Natural killer cell (primary cell): Measurements from ENCODE around the gene KPNB1. TPM values are rescaled to one million over a fixed set of nuclear protein-coding genes. Genes with fewer than 3 reads are reported as not detected.

Source experiments
- ATAC-seq, 3 donors: fragments of 150-1000 bp in 2 of 3; fragments of 200-7000 bp in 1 of 3; cut with Tn5 transposase; 1 replicate in 1 of 3; 2 replicates in 2 of 3; pipeline ENCODE4 v1.10.0; 2021; ENCODE audit warnings: mild to moderate bottlenecking in 2 of 3, moderate library complexity in 2 of 3
- DNase-seq, 2 donors: peaks; one replicate each; pipeline versions ENCODE4 v3.0.0 to v3.0.0-alpha.2; 2013 to 2021; ENCODE audit warnings: mixed read lengths in 1 of 2
- H3K27ac ChIP-seq: one replicate; pipeline ENCODE4 v1.5.1; 2013; ENCODE audit warnings: mild to moderate bottlenecking, low read length
- H3K27me3 ChIP-seq: one replicate; pipeline ENCODE4 v1.6.1; 2013; ENCODE audit warnings: low read length; ENCODE audit not compliant: control insufficient read depth, insufficient read depth
- H3K36me3 ChIP-seq: one replicate; pipeline ENCODE4 v1.6.1; 2013; ENCODE audit warnings: low read length; ENCODE audit not compliant: control insufficient read depth, insufficient read depth
- H3K4me1 ChIP-seq: one replicate; pipeline ENCODE4 v1.6.1; 2013; ENCODE audit warnings: low read length; ENCODE audit not compliant: control insufficient read depth, insufficient read depth
- H3K4me3 ChIP-seq: one replicate; pipeline ENCODE4 v1.5.1; 2013; ENCODE audit warnings: low read length
- H3K9me3 ChIP-seq: one replicate; pipeline ENCODE4 v1.6.1; 2013; ENCODE audit warnings: low read length; ENCODE audit not compliant: control insufficient read depth, insufficient read depth
- H3K27ac Mint-ChIP-seq, 2 donors: one replicate each; pipeline ENCODE4 v1.8.0; 2022; ENCODE audit warnings: mild to moderate bottlenecking in 2 of 2, mixed read lengths in 2 of 2, moderate library complexity in 1 of 2
- H3K27me3 Mint-ChIP-seq, 2 donors: one replicate each; pipeline ENCODE4 v1.8.0; 2022; ENCODE audit warnings: low read depth in 2 of 2, mixed read lengths in 2 of 2
- H3K36me3 Mint-ChIP-seq: one replicate; pipeline ENCODE4 v1.8.0; 2022; ENCODE audit warnings: mixed read lengths
- H3K4me1 Mint-ChIP-seq, 2 donors: one replicate each; pipeline ENCODE4 v1.8.0; 2022; ENCODE audit warnings: mixed read lengths in 2 of 2
- H3K4me3 Mint-ChIP-seq: one replicate; pipeline ENCODE4 v1.8.0; 2022; ENCODE audit warnings: mild to moderate bottlenecking, moderate library complexity, mixed read lengths
- H3K9me3 Mint-ChIP-seq, 2 donors: one replicate each; pipeline ENCODE4 v1.8.0; 2022; ENCODE audit warnings: mixed read lengths in 2 of 2
- WGBS: methylation state at CpG from one replicate; pipeline ENCODE4 v1.1.7; 2013; ENCODE audit warnings: missing lambda C conversion rate; ENCODE audit not compliant: insufficient coverage; 5-methylcytosine and 5-hydroxymethylcytosine counted together
- intact Hi-C: fragments of 100-400 bp; cut with micrococcal nuclease; formaldehyde crosslinking; loops from one replicate; pipeline ENCODE4 v1.14.2; 2022
- total RNA-seq, 4 donors: library from RNA; stranded (reverse); fragments of 120-200 nt in 1 of 4; gene quantifications; one replicate each; pipeline versions ENCODE4 v1.2.3 to v1.2.4, GENCODE V29; 2013 to 2022
- TF ChIP-seq, protein P1 (sequence below): fragments of 200-600 bp; IDR thresholded peaks from one replicate; pipeline ENCODE4 v1.8.0; 2022; ENCODE audit warnings: antibody characterized with exemption

The KPNB1 gene
- total RNA-seq, 3 donors from 2014 or later (not counting 1 experiment from before 2014, with no cell fraction given): 236 to 273 (median 259) TPM

GRCh38 chr17:47643116-47643515, 6.6 kb upstream of the KPNB1 start:
- no peak overlapping the region for H3K27ac Mint-ChIP-seq
- H3K27me3 Mint-ChIP-seq: no peaks in the 10 kb centered on the region
- intact Hi-C loops: no loop called here
- Histone ChIP-seq H3K4me1 (peaks cover under 1% of the 10 kb centered on the region), H3K27ac (no peak overlapping the region), H3K4me3 (no peak overlapping the region), H3K36me3 (no peaks in the 10 kb centered on the region), H3K9me3 (no peaks in the 10 kb centered on the region), H3K27me3 (no peaks in the 10 kb centered on the region)
- H3K4me1 Mint-ChIP-seq: peaks cover 0 to 3% of the 10 kb centered on the region in 2 donors
- TF ChIP-seq, protein P1, sequence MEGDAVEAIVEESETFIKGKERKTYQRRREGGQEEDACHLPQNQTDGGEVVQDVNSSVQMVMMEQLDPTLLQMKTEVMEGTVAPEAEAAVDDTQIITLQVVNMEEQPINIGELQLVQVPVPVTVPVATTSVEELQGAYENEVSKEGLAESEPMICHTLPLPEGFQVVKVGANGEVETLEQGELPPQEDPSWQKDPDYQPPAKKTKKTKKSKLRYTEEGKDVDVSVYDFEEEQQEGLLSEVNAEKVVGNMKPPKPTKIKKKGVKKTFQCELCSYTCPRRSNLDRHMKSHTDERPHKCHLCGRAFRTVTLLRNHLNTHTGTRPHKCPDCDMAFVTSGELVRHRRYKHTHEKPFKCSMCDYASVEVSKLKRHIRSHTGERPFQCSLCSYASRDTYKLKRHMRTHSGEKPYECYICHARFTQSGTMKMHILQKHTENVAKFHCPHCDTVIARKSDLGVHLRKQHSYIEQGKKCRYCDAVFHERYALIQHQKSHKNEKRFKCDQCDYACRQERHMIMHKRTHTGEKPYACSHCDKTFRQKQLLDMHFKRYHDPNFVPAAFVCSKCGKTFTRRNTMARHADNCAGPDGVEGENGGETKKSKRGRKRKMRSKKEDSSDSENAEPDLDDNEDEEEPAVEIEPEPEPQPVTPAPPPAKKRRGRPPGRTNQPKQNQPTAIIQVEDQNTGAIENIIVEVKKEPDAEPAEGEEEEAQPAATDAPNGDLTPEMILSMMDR: no peak
- H3K9me3 Mint-ChIP-seq: no peaks in the 10 kb centered on the region
- no peak overlapping the region for H3K4me3 Mint-ChIP-seq
- no peaks in the 10 kb centered on the region for H3K36me3 Mint-ChIP-seq
- WGBS: 96% methylated on average over 2 of the region's 2 CpGs
- ATAC-seq (no peak), DNase-seq (no peak)

DNA sequence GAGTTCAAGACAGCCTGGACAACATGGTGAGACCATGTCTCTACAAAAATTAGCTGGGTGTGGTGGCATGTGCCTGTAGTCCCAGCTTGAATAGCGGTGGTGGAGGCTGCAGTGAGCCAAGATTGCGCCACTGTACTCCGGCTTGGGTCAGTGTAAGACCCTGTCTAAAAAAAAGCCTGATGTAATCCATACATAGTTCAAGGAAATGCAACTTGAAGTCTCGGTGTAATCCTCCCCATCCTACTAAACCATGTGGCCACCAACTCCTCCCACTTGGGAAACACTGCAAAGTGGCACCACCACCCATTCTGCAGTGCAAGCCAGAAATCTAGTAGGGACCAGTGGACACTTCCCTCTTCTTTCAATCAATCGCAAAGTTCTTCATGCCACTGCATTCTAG, 5.4 kb upstream of the KPNB1 start:
- DNase-seq: no peak
- H3K36me3 ChIP-seq: no peaks in the 10 kb centered on the region
- no peaks in the 10 kb centered on the region for H3K27me3 ChIP-seq
- no peaks in the 10 kb centered on the region for H3K9me3 ChIP-seq
- ATAC-seq: no peak
- WGBS: 90% methylated on average over 5 of the region's 5 CpGs
- TF ChIP-seq, protein P1: no peak
- Mint-ChIP-seq H3K4me3 (no peak overlapping the region), H3K9me3 (no peaks in the 10 kb centered on the region), H3K27me3 (no peaks in the 10 kb centered on the region), H3K27ac (no peak overlapping the region), H3K4me1 (peaks cover 9 to 14% of the 10 kb centered on the region in 2 donors), H3K36me3 (no peaks in the 10 kb centered on the region)
- no peak overlapping the region for H3K4me3 ChIP-seq
- H3K27ac ChIP-seq: no peak overlapping the region
- H3K4me1 ChIP-seq: peaks cover 11% of the 10 kb centered on the region
- intact Hi-C loops: no loop called here

DNA sequence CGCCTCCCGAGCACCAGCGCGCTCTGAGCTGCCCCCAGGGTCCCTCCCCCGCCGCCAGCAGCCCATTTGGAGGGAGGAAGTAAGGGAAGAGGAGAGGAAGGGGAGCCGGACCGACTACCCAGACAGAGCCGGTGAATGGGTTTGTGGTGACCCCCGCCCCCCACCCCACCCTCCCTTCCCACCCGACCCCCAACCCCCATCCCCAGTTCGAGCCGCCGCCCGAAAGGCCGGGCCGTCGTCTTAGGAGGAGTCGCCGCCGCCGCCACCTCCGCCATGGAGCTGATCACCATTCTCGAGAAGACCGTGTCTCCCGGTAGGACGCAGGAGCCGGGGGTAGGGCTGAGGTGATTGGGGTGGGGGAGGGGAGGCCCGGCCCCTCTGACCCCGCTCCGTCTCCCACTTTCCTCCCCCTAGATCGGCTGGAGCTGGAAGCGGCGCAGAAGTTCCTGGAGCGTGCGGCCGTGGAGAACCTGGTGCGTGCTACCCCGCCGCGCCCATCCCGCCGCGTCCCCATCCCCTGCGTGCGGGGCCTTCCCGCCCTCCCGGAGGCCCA, 329 bp downstream of the KPNB1 start:
- under 1% methylated on average over 26 of the region's 48 CpGs for WGBS
- H3K4me3 Mint-ChIP-seq: peak overlapping the region; percentile 96
- Histone ChIP-seq H3K4me1 (peaks cover 17% of the 10 kb centered on the region), H3K27me3 (no peaks in the 10 kb centered on the region), H3K9me3 (no peaks in the 10 kb centered on the region), H3K27ac (peak overlapping the region; percentile 74), H3K4me3 (peak overlapping the region; percentile 84), H3K36me3 (peaks cover 32% of the 10 kb centered on the region)
- TF ChIP-seq, protein P1: no peak
- no peaks in the 10 kb centered on the region for H3K27me3 Mint-ChIP-seq
- intact Hi-C loops: loop anchor here (1.0 kb wide), 2 partner anchors 10 to 16 kb away; no protein-coding TSS in a partner anchor
- H3K4me1 Mint-ChIP-seq: peaks cover 43 to 47% of the 10 kb centered on the region in 2 donors
- peak in 1 of 2 donors; percentile 75 for DNase-seq
- H3K36me3 Mint-ChIP-seq: peaks cover 7% of the 10 kb centered on the region
- H3K9me3 Mint-ChIP-seq: no peaks in the 10 kb centered on the region
- H3K27ac Mint-ChIP-seq: peak overlapping the region; percentile 93 to 97
- no peak for ATAC-seq
